HG03196 (cell line): ENCODE results near the gene UTS2R.
"Not testable (repeated sequence)": the region's sequence is repeated elsewhere in the genome, so short reads cannot be mapped to it uniquely, and the experiment has no call there.

ENCODE experiments used
- ATAC-seq: cut with Tn5 transposase; IDR thresholded peaks from one replicate; pipeline ENCODE4 v1.9.1; 2021; ENCODE audit not compliant: unreplicated experiment

The UTS2R gene

GRCh38 chr17:82406131-82406671 is 34.6 kb downstream of the UTS2R start:
- ATAC-seq: no peak

- ATAC-seq: no peak
Measured at GRCh38 chr17:82407255-82407654, 35.7 kb downstream of the UTS2R start.

GRCh38 chr17:82408288-82408937 is 36.8 kb downstream of the UTS2R start:
- ATAC-seq: no peak

- ATAC-seq: no peak
Measured at GRCh38 chr17:82408938-82409318, 37.4 kb downstream of the UTS2R start.

- ATAC-seq: no peak
Measured at GRCh38 chr17:82410014-82410716, 38.6 kb downstream of the UTS2R start.

GRCh38 chr17:82411396-82412053 is 40.0 kb downstream of the UTS2R start:
- no peak for ATAC-seq

GRCh38 chr17:82412081-82412480 is 40.5 kb downstream of the UTS2R start:
- ATAC-seq: not testable (repeated sequence)

GRCh38 chr17:82412535-82413520 is 41.3 kb downstream of the UTS2R start:
- ATAC-seq: no peak

- no peak for ATAC-seq
Measured at GRCh38 chr17:82414548-82415281, 43.1 kb downstream of the UTS2R start.

- no peak for ATAC-seq
Measured at GRCh38 chr17:82415336-82415735, 43.8 kb downstream of the UTS2R start.

GRCh38 chr17:82415786-82416185 is 44.2 kb downstream of the UTS2R start:
- no peak for ATAC-seq

- no peak for ATAC-seq
Measured at GRCh38 chr17:82416264-82416663, 44.7 kb downstream of the UTS2R start.

- ATAC-seq: no peak
Measured at GRCh38 chr17:82416771-82417170, 45.2 kb downstream of the UTS2R start.

GRCh38 chr17:82418001-82418986 is 46.7 kb downstream of the UTS2R start, which contains the start of the genes HEXD and OGFOD3:
TSS of gene HEXD (plus strand) at chr17:82418347. CDS start at chr17:82419800, 1,453 bp downstream.
TSS of gene OGFOD3 (minus strand) at chr17:82418586. CDS start at chr17:82418485, 101 bp downstream.
- ATAC-seq: peak; percentile 88

- no peak for ATAC-seq
Measured at GRCh38 chr17:82419540-82419939, 48.0 kb downstream of the UTS2R start.

- ATAC-seq: no peak
Measured at GRCh38 chr17:82424001-82424862, 52.7 kb downstream of the UTS2R start.

GRCh38 chr17:82424863-82425159 is 53.2 kb downstream of the UTS2R start:
- no peak for ATAC-seq
